Hepatic stellate cell (primary cell): ENCODE data around the gene HLA-DPB1.

ENCODE experiments used
- DNase-seq: peaks from one replicate; pipeline ENCODE4 v3.0.0; 2011; ENCODE audit warnings: low spot score

HLA-DPB1 gene

DNA sequence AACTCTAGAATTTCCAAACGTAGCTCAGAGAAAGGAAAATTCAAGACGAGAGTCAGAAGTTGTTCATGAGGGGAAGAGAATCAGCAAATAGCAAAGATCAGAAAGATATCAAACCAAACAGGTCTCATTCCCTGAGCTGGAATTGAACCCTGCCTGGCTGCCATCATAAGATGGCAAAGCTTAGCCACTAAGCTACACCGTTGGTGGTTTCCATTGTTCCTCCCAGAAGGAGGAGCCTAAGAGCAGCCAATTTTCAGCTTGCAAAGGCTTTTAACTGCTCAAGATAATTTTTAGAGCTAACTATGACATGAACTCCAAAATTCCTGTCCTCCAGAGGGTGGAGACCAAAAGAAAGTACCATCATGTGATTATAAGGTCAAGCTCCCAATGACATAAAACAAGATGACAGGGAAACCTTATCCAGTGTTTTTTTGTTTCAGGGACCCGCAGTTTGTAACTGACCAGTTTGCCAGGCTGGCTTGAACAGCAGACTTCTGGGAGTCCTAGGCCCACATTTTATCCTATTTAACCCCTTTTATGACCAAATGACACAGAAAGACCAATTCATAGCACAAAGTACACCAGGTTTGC lies 60.6 kb downstream of the HLA-DPB1 start:
- DNase-seq: no peak
